Femur (tissue), 1 donor: ENCODE results near the gene RFX8.
"Not testable (repeated sequence)": the region's sequence is repeated elsewhere in the genome, so short reads cannot be mapped to it uniquely, and the experiment has no call there.

Source experiments
- DNase-seq: peaks from one replicate; pipeline ENCODE4 v3.0.0-alpha.2; 2017

Gene RFX8

DNA sequence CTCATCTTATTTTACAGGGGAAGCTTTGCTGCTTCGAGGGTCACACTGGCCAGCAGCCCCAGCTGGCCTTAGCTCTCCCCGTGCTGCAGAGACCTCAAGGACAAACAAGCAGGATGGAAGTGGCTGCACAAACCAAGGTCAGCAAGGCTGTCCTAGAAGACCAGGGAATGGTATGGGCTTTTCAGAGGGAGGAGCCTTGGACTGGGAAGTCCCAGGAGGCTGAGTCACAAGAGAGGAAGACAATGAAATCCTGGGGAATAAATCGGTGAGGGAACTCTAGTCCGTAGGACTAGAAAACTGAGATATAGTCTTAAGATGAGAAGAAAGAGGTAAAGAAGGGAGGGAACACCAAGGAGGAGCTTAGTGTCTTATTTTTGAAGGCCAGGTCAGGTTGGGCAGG lies 103.3 kb downstream of the RFX8 start:
- DNase-seq: no peak

DNA sequence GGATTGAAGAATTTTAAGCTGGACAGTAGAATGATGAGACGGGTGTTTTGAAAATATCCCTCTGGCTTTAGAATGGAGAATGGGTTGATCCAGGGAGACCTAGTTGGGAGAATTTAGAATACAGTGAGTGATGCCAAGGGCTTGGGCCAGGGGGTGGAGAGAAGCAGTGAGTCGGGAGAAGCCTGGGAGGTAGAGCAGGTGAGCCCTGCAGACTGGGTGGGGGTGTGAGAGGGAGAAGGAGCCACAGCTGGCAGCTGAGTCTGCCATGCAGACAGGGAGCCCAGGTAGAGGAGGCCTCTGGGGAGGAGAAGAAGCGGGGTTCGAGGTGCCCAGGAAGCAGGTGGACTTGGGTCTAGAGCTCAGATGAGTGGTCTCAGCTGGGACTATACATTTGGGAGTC lies 105.8 kb downstream of the RFX8 start:
- DNase-seq: no peak

DNA sequence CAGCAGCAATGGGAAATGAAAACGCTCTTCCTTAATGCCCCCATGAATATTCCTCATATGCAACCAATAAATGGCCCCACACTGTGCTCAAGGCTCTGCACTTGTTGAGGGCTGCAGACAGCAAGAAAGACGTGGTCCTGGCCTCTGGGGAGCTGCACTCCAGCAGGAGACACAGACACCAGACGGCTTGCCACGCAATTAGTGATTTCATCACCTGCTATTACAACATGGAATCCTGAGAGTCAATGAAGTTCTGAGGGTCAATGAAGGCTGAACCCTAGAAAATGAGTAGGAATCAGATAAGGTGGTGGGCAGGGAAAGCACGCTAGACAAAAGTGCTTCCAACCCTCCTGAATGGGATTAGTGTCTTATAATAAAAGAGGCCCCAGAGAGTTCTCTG lies 106.5 kb downstream of the RFX8 start:
- DNase-seq: no peak

DNA sequence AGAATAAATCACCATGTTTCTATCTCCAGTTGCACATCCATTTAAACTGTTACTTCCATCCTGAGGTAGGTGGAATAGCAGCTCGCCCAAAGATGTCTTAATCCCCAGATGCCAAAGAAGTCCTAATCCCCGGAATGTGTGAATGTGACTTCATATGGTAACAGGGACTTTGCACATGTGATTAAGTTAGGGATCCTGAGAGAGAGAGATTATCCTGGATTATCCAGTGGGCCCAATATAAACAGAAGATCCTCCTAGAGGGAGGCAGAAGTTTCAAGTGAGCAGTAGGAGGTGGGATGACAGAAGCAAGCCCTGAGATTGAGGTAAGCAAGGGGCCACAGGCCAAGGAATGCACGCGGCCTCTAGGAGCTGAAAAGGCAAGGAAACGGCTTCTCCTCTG lies 107.4 kb downstream of the RFX8 start:
- DNase-seq: no peak

DNA sequence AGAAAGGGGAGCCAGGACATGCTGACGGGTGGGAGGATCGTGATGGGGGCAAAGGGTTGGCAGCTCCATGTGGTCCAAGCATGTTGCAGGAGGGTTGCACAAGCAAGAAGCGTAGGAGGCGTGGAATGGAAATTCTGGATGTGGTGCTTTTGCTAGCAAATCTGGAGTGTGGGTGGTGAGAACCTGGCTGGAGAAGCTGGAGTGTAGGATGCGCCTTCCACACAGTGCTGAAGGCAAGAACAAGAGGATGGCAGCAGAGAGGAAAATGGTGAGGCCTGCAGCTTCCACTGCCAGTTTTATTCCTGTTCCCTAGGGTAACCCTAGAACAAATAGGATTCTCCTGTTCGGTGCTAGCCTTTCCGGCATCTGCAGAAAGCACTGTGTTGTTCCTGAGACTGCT lies 110.0 kb downstream of the RFX8 start:
- DNase-seq: no peak

DNA sequence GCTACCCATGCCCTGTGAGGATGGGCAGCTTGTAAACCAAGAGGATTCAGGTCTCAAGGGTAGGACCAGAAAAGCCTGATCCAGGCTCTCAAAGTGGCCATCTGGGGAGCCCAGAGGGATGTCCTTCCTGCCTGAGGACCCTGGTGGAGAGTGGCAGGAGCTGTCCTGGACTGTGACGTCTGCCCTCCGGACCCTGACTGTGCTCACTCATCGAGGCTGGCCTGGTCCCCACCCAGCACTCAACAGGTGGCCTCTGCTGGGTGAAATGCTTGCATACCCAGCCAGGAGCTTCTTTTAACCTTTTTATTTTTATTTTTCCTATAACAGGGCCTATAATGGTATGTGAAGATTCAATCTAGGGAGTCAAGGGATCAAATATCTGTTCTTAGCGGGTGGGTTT lies 112.1 kb downstream of the RFX8 start:
- no peak for DNase-seq

DNA sequence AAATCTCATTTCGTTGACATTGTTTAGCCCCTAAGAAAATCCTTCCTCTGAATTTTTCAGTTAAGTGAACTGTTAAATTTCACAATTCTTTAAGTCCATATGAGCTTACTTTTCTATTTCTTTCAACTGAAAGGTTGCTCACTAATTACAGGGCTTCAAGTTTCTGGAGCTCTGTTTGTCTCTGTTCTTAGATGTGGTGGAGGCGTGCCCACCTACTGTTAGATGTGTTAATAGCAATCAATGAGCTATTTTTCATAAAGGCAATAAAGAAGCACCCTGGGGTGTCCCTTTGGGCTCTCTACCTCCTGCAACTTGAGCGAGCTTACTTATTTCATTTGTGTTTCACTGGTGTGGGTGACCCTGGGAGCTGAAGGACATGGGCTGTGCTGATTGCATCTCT lies 112.6 kb downstream of the RFX8 start:
- no peak for DNase-seq

DNA sequence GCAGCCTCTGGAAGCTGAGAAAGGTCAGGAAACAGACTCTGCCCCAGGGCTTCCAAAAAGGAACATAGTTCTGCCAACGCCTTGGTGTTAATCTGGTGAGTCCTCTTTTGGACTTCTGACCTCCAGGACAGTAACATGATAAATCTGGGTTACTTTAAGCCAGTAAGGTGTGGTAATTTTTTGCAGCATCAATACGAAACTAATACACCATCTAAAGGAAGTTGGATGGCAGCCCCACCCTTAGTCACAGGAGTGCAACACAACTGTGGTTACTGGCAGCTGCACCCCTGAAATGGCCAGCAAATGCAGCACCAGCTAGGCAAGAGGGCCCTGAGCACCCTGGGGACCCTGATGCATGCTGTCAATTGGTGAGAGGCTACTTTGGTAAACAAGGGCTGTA lies 113.4 kb downstream of the RFX8 start:
- no peak for DNase-seq

DNA sequence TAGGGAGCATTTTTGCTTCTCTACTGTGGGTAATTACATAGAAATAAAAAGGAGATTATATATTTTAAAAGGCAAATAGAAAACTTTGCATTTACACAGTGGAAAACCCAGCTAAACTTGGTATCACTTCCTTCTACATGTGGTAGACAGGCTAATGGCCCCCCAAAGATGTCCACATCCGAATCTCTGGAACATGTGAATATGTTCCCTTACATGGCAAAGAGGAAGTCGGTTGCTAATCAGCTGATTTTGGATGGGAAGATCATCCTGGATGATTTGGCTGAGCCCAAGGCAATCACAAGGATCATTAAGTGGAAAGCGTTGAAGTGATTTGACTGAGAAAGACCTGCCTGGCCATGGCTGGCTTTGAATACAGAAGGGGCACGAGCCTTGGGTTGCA lies 113.8 kb downstream of the RFX8 start:
- no peak for DNase-seq

DNA sequence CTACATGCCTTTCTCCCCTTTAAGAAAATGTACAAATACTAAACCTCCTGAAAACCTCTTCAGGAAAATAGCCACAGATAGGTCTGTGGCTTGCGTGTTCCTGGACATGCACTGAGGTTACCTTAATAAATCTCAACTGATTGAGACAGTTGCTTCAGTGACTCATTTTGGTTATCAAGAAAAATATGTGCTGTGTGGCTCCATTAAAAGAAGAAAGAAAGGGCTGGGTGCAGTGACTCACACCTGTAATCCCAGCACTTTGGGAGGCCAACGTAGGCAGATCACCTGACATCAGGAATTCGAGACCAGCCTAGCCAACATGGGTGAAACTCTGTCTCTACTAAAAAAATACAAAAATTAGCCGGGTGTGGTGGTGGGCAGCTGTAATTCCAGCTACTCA lies 114.7 kb downstream of the RFX8 start:
- no peak for DNase-seq

DNA sequence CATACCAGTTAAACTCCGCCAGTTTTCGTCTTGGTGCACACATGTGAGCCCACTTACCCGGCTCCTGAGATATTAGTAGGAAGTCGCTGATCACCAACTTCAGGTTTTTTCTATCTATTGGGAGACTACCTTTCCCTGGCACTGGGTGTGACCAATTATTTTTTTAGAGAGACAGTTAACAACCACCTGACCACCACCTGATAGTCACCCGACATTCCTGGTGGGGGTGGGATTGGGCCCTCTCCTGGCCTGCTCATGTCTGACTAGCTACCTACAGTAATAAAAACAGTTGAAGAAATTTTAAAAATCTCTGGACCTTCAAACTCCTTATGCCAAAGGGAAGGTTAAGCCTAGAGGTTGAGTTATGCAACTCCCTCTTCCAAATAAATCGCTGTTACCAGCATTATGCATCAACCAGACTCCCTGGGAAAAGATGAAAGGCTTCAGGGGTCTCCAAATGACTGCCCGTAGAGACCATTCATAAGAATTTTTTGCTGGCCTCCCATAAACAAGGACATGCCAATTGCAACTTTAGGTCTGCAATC lies 115.4 kb downstream of the RFX8 start:
- DNase-seq: no peak

DNA sequence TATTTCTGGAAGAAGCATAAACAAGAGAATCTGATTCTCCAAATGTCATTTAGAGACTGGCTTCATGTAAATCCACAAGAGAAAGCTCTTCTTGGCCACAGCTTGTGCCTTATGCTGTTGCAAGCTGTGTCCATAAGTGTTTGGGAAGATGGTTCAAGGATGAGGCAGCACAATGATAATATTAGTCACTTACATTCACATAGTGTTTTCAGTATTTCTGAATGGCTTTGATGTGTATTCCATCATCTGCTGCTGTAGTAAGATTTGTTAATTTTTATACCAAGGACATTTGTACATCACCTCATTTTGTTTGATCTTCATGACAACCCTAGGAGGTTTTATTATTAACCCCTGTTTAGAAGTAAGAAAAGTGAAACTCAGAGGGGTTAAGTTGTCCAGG lies 117.5 kb downstream of the RFX8 start:
- no peak for DNase-seq

DNA sequence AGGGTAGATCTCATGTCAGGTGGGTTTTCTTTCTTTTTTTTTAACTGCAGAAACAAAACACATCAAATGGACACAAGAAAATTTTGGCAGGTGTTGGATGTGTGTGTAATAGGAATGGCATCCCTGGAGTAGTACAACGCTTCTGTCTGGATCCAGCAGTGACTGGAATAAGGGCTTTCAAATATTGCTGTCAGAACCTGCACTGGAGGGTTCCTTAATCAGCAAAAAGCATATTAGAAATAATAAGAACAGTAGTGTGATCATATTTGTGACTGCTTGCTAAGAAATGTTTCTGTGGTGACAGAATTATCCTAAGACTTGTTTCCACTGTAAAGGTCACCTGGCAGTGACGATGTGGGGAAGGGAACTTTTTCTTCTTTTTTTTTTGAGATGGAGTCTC lies 118.4 kb downstream of the RFX8 start:
- no peak for DNase-seq

DNA sequence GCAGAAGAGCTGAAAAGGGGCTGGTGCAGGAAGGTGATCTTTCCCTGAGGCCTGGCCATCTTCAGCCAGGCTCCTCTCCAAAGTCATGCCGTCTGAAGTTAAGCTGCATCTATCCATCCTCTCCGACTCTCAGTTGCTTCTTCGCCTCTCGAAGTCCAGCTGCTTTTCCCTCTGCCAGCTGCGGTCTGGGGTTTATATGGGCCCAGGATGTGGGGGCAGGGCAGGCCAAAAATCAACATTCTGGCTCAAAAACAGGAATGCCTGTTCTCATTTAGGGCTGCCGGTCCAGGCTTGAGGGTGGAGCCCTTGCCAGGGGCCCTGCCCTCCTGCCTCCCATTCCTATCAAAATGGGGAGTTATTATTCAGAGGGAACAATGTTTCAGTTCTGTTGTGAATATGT lies 118.9 kb downstream of the RFX8 start:
- no peak for DNase-seq

DNA sequence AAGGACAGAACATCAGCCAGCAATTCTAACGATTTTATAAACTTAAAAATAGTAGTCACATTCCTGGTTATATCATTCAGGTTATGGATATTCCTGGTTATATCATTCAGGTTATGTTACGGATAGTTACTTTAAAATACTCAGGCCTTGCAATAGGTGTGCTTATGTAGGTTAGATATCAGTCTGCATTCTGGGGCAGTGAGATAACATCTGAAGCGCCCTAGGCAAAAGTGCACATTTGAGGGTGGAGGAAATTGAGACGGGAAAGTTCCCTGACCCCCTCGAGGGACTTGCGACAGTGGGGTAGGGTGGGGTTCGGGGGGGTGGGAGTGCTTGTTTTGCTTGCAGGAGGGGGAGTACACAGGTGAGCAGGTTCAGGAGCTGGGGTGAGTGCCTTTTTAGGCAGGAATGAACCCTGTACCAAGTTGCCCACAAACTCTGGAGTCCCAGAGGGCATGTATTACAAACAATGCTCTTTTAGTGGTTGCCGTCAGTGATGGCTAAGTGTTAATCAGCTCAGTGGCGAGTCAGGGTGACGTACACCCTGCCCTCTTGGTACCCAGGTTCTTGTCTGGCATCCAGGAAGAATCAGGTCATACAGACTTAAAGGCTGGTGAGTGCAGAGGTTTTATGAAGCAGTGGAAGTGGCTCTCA lies 119.4 kb downstream of the RFX8 start:
- no peak for DNase-seq

DNA sequence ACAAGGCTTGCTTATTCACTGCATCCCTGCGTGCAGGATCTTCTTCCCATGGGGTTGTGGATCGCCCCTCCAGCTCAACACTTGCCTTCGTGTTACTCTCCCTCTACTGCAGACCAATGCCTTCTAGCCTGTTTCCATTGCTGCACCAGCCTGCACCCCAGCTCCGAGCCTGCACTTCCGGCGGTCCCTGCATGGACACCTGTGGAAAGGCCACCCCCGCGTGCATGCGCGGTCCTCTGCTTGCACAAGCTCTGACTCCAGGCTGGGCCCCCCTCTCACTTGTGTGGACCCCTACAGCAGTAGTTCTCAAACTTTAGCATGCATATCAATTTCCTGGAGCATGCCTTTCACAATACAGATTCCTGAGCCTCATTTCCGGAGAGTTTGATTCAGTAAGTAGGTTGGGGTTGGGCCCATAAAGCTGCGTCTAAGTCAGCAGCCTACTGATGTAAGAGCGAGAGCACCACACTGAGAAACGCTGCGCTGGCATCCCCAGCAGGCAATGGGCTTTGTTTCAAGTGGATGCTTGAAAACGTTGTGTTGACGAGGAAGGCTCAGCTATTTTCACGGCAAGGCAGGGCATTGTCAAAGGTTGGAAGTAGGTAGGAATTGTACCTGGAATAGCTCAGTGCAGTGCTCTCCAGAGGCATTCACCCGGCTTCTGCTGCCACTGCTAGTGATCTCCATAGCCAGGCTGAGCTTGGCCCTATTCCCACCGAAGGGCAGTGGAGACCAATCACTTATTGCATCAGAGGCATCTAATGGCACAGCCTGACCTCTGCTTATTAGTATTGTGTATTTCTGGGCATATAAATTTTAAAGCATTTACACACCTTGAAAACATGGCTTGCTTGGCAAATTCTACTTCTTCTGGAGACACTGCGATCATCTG lies 120.2 kb downstream of the RFX8 start:
- DNase-seq: no peak

DNA sequence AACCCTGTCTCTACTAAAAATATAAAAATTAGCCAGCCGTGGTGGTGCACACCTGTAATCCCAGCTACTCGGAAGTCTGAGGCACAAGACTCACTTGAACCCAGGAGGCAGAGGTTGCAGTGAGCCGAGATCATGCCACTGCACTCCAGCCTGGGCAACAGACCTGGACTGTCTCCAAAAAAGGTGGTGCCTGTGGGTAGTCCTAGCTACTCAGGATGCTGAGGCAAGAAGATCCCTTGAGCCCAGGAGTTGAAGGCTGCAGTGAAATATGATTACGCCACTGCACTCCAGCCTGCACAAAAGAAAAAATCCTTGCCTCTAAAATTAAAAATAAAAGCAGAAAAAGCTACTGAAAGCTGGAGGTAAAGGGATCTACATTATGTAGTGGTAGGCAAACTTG lies 122.3 kb downstream of the RFX8 start:
- not testable (repeated sequence) for DNase-seq

DNA sequence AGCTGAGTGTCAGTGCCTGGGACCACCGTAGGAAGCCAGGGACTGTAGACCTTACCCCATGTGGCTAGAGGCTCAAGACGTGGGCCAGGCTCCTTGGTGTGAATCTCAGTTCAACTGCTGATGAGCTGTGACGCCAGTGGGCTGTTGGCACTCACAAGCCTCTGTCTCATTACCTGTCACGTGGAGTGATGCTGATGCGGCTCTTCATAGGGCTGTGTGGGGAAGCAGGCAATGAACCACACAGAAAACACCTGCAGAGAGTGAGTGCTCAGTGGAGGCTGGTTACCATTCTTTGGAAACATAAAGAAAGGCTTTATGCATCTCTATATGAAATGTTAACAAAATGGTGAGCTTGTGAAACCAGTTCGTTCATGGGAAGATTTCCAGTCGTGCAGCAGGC lies 123.7 kb downstream of the RFX8 start:
- DNase-seq: no peak

DNA sequence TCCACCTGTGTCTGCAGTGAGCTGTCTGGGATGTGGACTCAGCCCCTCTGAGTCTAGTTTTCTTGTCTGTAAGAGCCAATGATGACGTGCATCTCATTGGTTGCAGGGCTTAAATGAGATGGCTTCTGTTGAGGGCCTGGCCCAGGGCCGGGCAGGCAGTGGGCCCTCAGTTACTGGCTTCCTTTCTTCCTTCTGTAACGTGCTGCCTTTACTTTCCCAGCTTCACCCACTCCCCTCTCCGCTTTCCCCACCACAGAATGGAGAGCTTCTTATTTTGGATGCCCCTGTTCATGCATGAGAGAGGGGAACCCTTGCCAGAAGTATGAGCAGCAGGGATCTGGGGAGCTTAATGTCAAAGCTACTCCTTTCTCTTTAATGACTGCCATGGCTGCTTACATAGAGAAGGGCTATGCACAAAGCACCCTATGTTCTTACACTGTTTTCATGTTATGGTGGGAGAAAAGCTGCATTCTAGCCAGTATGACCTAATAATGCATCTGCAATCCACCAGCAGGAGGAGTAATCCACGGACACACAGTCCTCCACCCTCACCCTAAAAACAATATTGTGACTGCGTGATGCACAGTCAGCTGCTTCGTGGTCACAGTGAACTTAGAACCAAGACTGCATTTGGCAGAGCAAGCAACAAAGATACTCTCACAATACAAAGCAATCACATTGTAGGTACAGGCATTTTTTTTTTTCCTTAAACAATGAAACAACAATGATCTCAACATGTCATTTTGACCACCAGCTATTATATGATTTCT lies 124.8 kb downstream of the RFX8 start:
- DNase-seq: no peak

DNA sequence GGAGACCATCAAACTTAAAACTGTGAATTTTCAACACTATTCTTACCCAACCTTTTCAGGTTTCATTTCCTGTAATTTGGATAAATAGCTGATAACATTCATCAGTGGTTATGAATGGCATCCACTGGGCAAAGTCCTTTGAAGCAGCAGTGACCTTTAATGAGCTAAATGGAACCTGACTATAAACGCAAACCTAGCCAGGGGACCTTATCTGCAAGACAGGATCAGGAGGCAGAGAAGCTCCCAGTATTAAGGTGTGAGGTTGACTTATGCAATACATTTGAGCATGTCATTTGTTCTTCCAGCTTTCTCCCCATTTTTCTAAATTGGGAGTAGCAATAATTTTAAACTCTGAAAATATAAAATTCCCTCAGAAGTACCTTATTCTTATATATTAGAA lies 126.0 kb downstream of the RFX8 start:
- DNase-seq: no peak
